OCI-LY7 (cell line): ENCODE results near the gene ZSWIM3. TPM values are rescaled to one million over a fixed set of nuclear protein-coding genes. Genes with fewer than 3 reads are reported as not detected.

Experiments
- BruUV-seq: library from RNA; stranded (reverse); fragments of 400-500 nt; replicated peaks from 2 replicates; lab custom pipeline; 2021; lab: Mats Ljungman, UMichigan
- CTCF ChIA-PET: fragments of 300-600 bp; sonication (Branson Sonifier 250); formaldehyde crosslinking; loops from one replicate; lab custom pipeline; 2022; ENCODE audit warnings: antibody characterized with exemption; ENCODE audit not compliant: unreplicated experiment; lab: Charles Lee
- POLR2A ChIA-PET: fragments of 300-600 bp; sonication (Branson Sonifier 250); formaldehyde crosslinking; loops from one replicate; lab custom pipeline; 2022; ENCODE audit warnings: antibody characterized with exemption; lab: Charles Lee
- DNase-seq: peaks from one replicate; pipeline ENCODE4 v3.0.0-alpha.2; 2015; ENCODE audit warnings: low spot score
- H2AFZ ChIP-seq: fragments of 200-600 bp; sonication (generic), shearing (Covaris generic); 2 replicates; pipeline ENCODE4 v1.6.1; 2014; ENCODE audit warnings: mild to moderate bottlenecking, antibody characterized with exemption, low read length, moderate library complexity
- H3K27ac ChIP-seq: fragments of 200-600 bp; sonication (generic); 2 replicates; pipeline ENCODE4 v1.5.1; 2014; ENCODE audit warnings: mixed run types, low read depth, mild to moderate bottlenecking, moderate library complexity, low read length, inconsistent platforms; ENCODE audit not compliant: poor library complexity, severe bottlenecking
- H3K36me3 ChIP-seq: fragments of 200-600 bp; sonication (generic); 2 replicates; pipeline ENCODE4 v1.6.1; 2014; ENCODE audit warnings: mild to moderate bottlenecking, antibody characterized with exemption, low read length, moderate library complexity, mixed read lengths; ENCODE audit not compliant: insufficient read depth
- H3K4me1 ChIP-seq: fragments of 200-600 bp; sonication (generic); 2 replicates; pipeline ENCODE4 v1.5.1; 2014; ENCODE audit warnings: mild to moderate bottlenecking, low read length; ENCODE audit not compliant: insufficient read depth, poor library complexity, severe bottlenecking
- H3K4me2 ChIP-seq: fragments of 200-600 bp; sonication (generic); 2 replicates; pipeline ENCODE4 v1.6.1; 2014; ENCODE audit warnings: mild to moderate bottlenecking, low read length
- H3K4me3 ChIP-seq: fragments of 200-600 bp; sonication (generic); 2 replicates; pipeline ENCODE4 v1.5.1; 2014; ENCODE audit warnings: mild to moderate bottlenecking, low read depth, low read length; ENCODE audit not compliant: poor library complexity, severe bottlenecking
- H3K79me2 ChIP-seq: fragments of 200-600 bp; sonication (generic); 2 replicates; pipeline ENCODE4 v1.6.1; 2016; ENCODE audit warnings: low read depth, mild to moderate bottlenecking, low read length, moderate library complexity, mixed read lengths; ENCODE audit not compliant: insufficient read depth
- H3K9me2 ChIP-seq: fragments of 200-600 bp; sonication (generic); 2 replicates; pipeline ENCODE4 v1.6.1; 2016; ENCODE audit warnings: mild to moderate bottlenecking, low read length, mixed read lengths; ENCODE audit not compliant: insufficient read depth
- H3K9me3 ChIP-seq: fragments of 200-600 bp; sonication (generic); 2 replicates; pipeline ENCODE4 v1.6.1; 2014; ENCODE audit warnings: mild to moderate bottlenecking, mixed run types, low read length, mixed read lengths
- H4K20me1 ChIP-seq: fragments of 200-600 bp; sonication (generic); 2 replicates; pipeline ENCODE4 v1.6.1; 2014; ENCODE audit warnings: mild to moderate bottlenecking, antibody characterized with exemption, low read length, moderate library complexity, mixed read lengths; ENCODE audit not compliant: insufficient read depth
- CTCF ChIP-seq: fragments of 200-600 bp; sonication (generic); conservative IDR thresholded peaks from 2 replicates; pipeline ENCODE4 v1.5.1; 2014; ENCODE audit warnings: mild to moderate bottlenecking, antibody characterized with exemption, low read length, moderate library complexity, mixed read lengths
- EZH2phosphoT487 ChIP-seq: fragments of 200-600 bp; sonication (generic); IDR thresholded peaks from 2 replicates; pipeline ENCODE4 v1.6.1; 2018; ENCODE audit warnings: low read depth, borderline replicate concordance, mild to moderate bottlenecking, mixed run types, antibody characterized with exemption, low read length, moderate library complexity, mixed read lengths
- intact Hi-C: fragments of 100-400 bp; cut with micrococcal nuclease; formaldehyde crosslinking; loops from one replicate; pipeline ENCODE4 v1.10.0; 2022; ENCODE audit not compliant: unreplicated experiment
- total RNA-seq, 2 experiments: library from RNA; depleted of rRNA in 1 of 2; stranded (reverse); fragments of >200 nt in 1 of 2; shearing (Covaris generic) in 1 of 2; gene quantifications; 2 replicates each; pipeline ENCODE4 v1.2.3, GENCODE V29; 2014 to 2022

The ZSWIM3 gene
- total RNA-seq, 2 experiments from 2014 or later, result 5.7 to 6.0 TPM

- Histone ChIP-seq H3K4me3 (no peak overlapping the region), H3K9me3 (no peaks in the 10 kb centered on the region), H3K36me3 (no peaks in the 10 kb centered on the region), H3K9me2 (no peaks in the 10 kb centered on the region), H2AFZ (no peak overlapping the region), H4K20me1 (no peaks in the 10 kb centered on the region), H3K4me2 (no peak overlapping the region), H3K79me2 (no peaks in the 10 kb centered on the region), H3K27ac (no peak overlapping the region), H3K4me1 (no peaks in the 10 kb centered on the region)
- ChIA-PET POLR2A (interaction anchor here (1.0 to 1.4 kb wide), 2 partner anchors 10 to 52 kb away, joined by 3 to 5 read pairs; no protein-coding TSS in a partner anchor), CTCF (no interaction called here)
- DNase-seq, result no peak
- intact Hi-C loops, result no loop called here
- no TSS peak for BruUV-seq
- TF ChIP-seq EZH2phosphoT487, result no peak
- no peak for TF ChIP-seq CTCF
Measured at GRCh38 chr20:45918182-45918737, 60.8 kb downstream of the ZSWIM3 start.

GRCh38 chr20:45918779-45919537 is 61.5 kb downstream of the ZSWIM3 start:
- H4K20me1 ChIP-seq, result no peaks in the 10 kb centered on the region
- intact Hi-C loops, result no loop called here
- H3K4me3 ChIP-seq, result no peak overlapping the region
- H3K4me2 ChIP-seq, result no peak overlapping the region
- TF ChIP-seq EZH2phosphoT487, result no peak
- TF ChIP-seq CTCF, result no peak
- no peak for DNase-seq
- no peaks in the 10 kb centered on the region for H3K9me2 ChIP-seq
- no peaks in the 10 kb centered on the region for H3K36me3 ChIP-seq
- H3K9me3 ChIP-seq, result no peaks in the 10 kb centered on the region
- POLR2A ChIA-PET, result interaction anchor here (0.6 to 1.4 kb wide), 5 partner anchors 8 to 52 kb away, joined by 3 to 6 read pairs (median 4); partner anchors contain the start of genes PCIF1 and ZSWIM1
- no TSS peak for BruUV-seq
- CTCF ChIA-PET, result no interaction called here
- H3K27ac ChIP-seq, result no peak overlapping the region
- no peak overlapping the region for H2AFZ ChIP-seq
- no peaks in the 10 kb centered on the region for H3K79me2 ChIP-seq
- H3K4me1 ChIP-seq, result no peaks in the 10 kb centered on the region
